Fibroblast of skin of right biceps (primary cell): ENCODE results near the gene P3H4.

Experiments used
- DNase-seq: peaks from one replicate; pipeline ENCODE4 v3.0.0-alpha.2; 2013

P3H4 gene

GRCh38 chr17:41769346-41769862, 42.3 kb downstream of the P3H4 start:
- no peak for DNase-seq

- DNase-seq, result no peak
These were observed 43.0 kb downstream of the P3H4 start for GRCh38 chr17:41768682-41769288.

- DNase-seq, result no peak
These were observed 44.3 kb downstream of the P3H4 start for GRCh38 chr17:41767324-41768042.

- no peak for DNase-seq
These were observed 45.6 kb downstream of the P3H4 start for GRCh38 chr17:41766135-41766534.

- no peak for DNase-seq
These were observed 48.4 kb downstream of the P3H4 start for GRCh38 chr17:41763327-41763726.

- DNase-seq, result no peak
These were observed 48.9 kb downstream of the P3H4 start for GRCh38 chr17:41762841-41763240.

DNA sequence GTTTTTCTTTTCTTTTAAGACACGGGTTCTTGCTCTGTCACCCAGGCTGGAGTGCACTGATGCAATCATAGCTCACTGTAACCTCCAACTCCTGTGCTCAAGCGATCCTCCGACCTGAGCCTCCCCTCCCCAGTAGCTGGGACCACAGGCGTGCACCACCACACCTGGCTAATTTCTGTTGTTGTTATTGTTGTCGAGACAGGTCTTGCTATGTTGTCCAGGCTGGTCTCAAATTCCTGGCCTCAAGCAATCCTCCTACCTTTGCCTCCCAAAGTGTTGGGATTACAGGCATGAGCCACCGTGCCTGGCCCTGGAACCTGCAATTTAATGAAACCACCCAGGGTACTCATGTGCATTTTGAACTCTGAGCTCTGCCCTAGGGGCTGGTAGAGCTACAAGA, 49.4 kb downstream of the P3H4 start:
- DNase-seq, result no peak

- no peak for DNase-seq
These were observed 50.9 kb downstream of the P3H4 start for GRCh38 chr17:41760878-41761277.

DNA sequence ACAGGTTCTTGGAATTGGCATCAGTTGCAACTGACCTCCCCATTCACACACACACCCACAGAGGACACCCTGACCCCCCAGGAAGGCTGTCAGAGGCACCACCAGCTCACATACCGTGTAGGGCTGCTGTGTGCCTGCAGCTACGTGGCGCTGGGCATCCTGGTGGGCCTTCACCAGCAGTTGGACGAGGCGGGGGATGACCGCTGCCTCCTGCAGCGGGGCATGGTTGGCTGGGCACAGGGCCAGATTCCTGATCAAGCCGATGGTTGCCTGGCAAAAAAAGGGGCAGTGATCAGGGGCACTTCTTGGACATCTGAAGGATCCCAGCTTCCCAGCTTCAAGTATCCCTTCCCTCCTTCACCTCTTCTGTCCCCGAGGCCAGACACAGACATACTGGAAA, 53.1 kb downstream of the P3H4 start:
- no peak for DNase-seq

- DNase-seq, result no peak
These were observed 57.7 kb downstream of the P3H4 start for GRCh38 chr17:41754066-41754465.
